Neural progenitor cell (in vitro differentiated cells): Measurements from ENCODE around the gene HSPA12B. TPM values are rescaled to one million over a fixed set of nuclear protein-coding genes. Genes with fewer than 3 reads are reported as not detected.

ENCODE experiments used
- DNase-seq: peaks from one replicate; pipeline ENCODE4 v3.0.0-alpha.2; 2016; ENCODE audit warnings: low spot score
- H2AFZ ChIP-seq: fragments of 200-600 bp; sonication (generic); replicated peaks from 2 replicates; pipeline ENCODE4 v1.6.1; 2016; ENCODE audit warnings: antibody characterized with exemption
- H3F3A ChIP-seq: fragments of 200-600 bp; sonication (generic); 2 replicates; pipeline ENCODE4 v1.6.1; 2016; ENCODE audit warnings: antibody characterized with exemption, low read depth
- H3K27ac ChIP-seq: fragments of 200-600 bp; sonication (generic); 2 replicates; pipeline ENCODE4 v1.5.1; 2016; ENCODE audit warnings: mild to moderate bottlenecking
- H3K27me3 ChIP-seq: fragments of 200-600 bp; sonication (generic); 2 replicates; pipeline ENCODE4 v1.6.1; 2016; ENCODE audit warnings: mild to moderate bottlenecking, moderate library complexity
- H3K36me3 ChIP-seq: fragments of 200-600 bp; sonication (generic); 2 replicates; pipeline ENCODE4 v1.5.1; 2016
- H3K4me1 ChIP-seq: fragments of 200-600 bp; sonication (generic); 2 replicates; pipeline ENCODE4 v1.6.1; 2016; ENCODE audit warnings: mixed run types
- H3K4me2 ChIP-seq: fragments of 200-600 bp; sonication (generic); 2 replicates; pipeline ENCODE4 v1.6.1; 2016
- H3K4me3 ChIP-seq: fragments of 200-600 bp; sonication (generic); 2 replicates; pipeline ENCODE4 v1.5.1; 2016
- H3K79me2 ChIP-seq: fragments of 200-600 bp; sonication (generic); 2 replicates; pipeline ENCODE4 v1.6.1; 2016; ENCODE audit warnings: low read depth
- H3K9ac ChIP-seq: fragments of 200-600 bp; sonication (generic); 2 replicates; pipeline ENCODE4 v1.6.1; 2016
- H3K9me3 ChIP-seq: fragments of 200-600 bp; sonication (generic); 2 replicates; pipeline ENCODE4 v1.5.1; 2016; ENCODE audit warnings: low read depth
- H4K20me1 ChIP-seq: fragments of 200-600 bp; sonication (generic); 2 replicates; pipeline ENCODE4 v1.6.1; 2016; ENCODE audit warnings: low read depth
- H3K27ac Mint-ChIP-seq: 3 replicates; pipeline ENCODE4 v1.8.0; 2021; ENCODE audit warnings: mixed read lengths
- H3K27me3 Mint-ChIP-seq: 2 replicates; pipeline ENCODE4 v1.8.0; 2022; ENCODE audit warnings: low read depth, mild to moderate bottlenecking, inconsistent platforms, moderate library complexity, mixed read lengths; ENCODE audit not compliant: insufficient read depth
- H3K36me3 Mint-ChIP-seq: 3 replicates; pipeline ENCODE4 v1.8.0; 2021; ENCODE audit warnings: mixed read lengths
- H3K4me1 Mint-ChIP-seq: 3 replicates; pipeline ENCODE4 v1.8.0; 2021; ENCODE audit warnings: mixed read lengths
- H3K4me3 Mint-ChIP-seq: 3 replicates; pipeline ENCODE4 v1.8.0; 2021; ENCODE audit warnings: mild to moderate bottlenecking, moderate library complexity, mixed read lengths
- H3K9me3 Mint-ChIP-seq: 3 replicates; pipeline ENCODE4 v1.8.0; 2020; ENCODE audit warnings: mixed read lengths
- CTCF ChIP-seq: fragments of 200-600 bp; sonication (generic); IDR thresholded peaks from 2 replicates; pipeline ENCODE4 v1.5.1; 2017; ENCODE audit warnings: antibody characterized with exemption, mild to moderate bottlenecking
- EZH2 ChIP-seq: fragments of 200-600 bp; sonication (generic); IDR thresholded peaks from 2 replicates; pipeline ENCODE4 v1.6.1; 2017; ENCODE audit warnings: antibody characterized with exemption, mild to moderate bottlenecking, moderate library complexity
- EZH2phosphoT487 ChIP-seq: fragments of 200-600 bp; sonication (generic); IDR thresholded peaks from 2 replicates; pipeline ENCODE4 v1.6.1; 2017; ENCODE audit warnings: antibody characterized with exemption
- total RNA-seq: library from RNA; depleted of rRNA; stranded (reverse); fragments of >200 nt; gene quantifications from 2 replicates; pipeline ENCODE4 v1.2.3, GENCODE V29; 2015; ENCODE audit warnings: low replicate concordance

The HSPA12B gene
- total RNA-seq, 1 donor from 2014 or later, result 0.15 TPM

GRCh38 chr20:3801299-3801698, 68.8 kb downstream of the HSPA12B start:
- Mint-ChIP-seq H3K36me3 (peaks cover 41% of the 10 kb centered on the region), H3K4me1 (peaks cover 58% of the 10 kb centered on the region), H3K4me3 (no peak overlapping the region), H3K9me3 (no peaks in the 10 kb centered on the region), H3K27me3 (peaks cover 14% of the 10 kb centered on the region), H3K27ac (no peak overlapping the region)
- Histone ChIP-seq H3K4me1 (peaks cover 28% of the 10 kb centered on the region), H3K36me3 (no peaks in the 10 kb centered on the region), H3K9ac (no peak overlapping the region), H4K20me1 (peaks cover 9% of the 10 kb centered on the region), H3K27ac (no peak overlapping the region), H2AFZ (no peak overlapping the region), H3K4me3 (no peak overlapping the region), H3K27me3 (peaks cover 6% of the 10 kb centered on the region), H3K4me2 (no peak overlapping the region), H3K9me3 (no peaks in the 10 kb centered on the region), H3K79me2 (no peaks in the 10 kb centered on the region), H3F3A (peaks cover 30% of the 10 kb centered on the region)
- TF ChIP-seq EZH2phosphoT487 (no peak), CTCF (no peak), EZH2 (no peak)
- DNase-seq, result no peak

- H4K20me1 ChIP-seq, result peaks cover 9% of the 10 kb centered on the region
- H3F3A ChIP-seq, result peaks cover 30% of the 10 kb centered on the region
- H3K27me3 Mint-ChIP-seq, result peaks cover 14% of the 10 kb centered on the region
- H2AFZ ChIP-seq, result no peak overlapping the region
- H3K4me1 Mint-ChIP-seq, result peaks cover 58% of the 10 kb centered on the region
- no peak overlapping the region for H3K4me2 ChIP-seq
- H3K9me3 ChIP-seq, result no peaks in the 10 kb centered on the region
- H3K27ac Mint-ChIP-seq, result no peak overlapping the region
- H3K4me1 ChIP-seq, result peaks cover 27% of the 10 kb centered on the region
- no peak overlapping the region for H3K9ac ChIP-seq
- H3K27ac ChIP-seq, result no peak overlapping the region
- H3K79me2 ChIP-seq, result no peaks in the 10 kb centered on the region
- no peak overlapping the region for H3K4me3 ChIP-seq
- peaks cover 41% of the 10 kb centered on the region for H3K36me3 Mint-ChIP-seq
- peaks cover 5% of the 10 kb centered on the region for H3K27me3 ChIP-seq
- H3K36me3 ChIP-seq, result no peaks in the 10 kb centered on the region
- H3K4me3 Mint-ChIP-seq, result no peak overlapping the region
- TF ChIP-seq CTCF (no peak), EZH2 (no peak), EZH2phosphoT487 (no peak)
- DNase-seq, result no peak
- H3K9me3 Mint-ChIP-seq, result no peaks in the 10 kb centered on the region
Observed at GRCh38 chr20:3801846-3802245, 69.4 kb downstream of the HSPA12B start.

Other genes starting within 250 kb of the HSPA12B start
- gene GFRA4, start 69.3 kb upstream of the HSPA12B start, total RNA-seq, result not detected in 2 replicates
- 7.0 and 18.9 TPM in 2 replicates for gene ADAM33, start 50.7 kb upstream of the HSPA12B start, total RNA-seq
- gene SIGLEC1, start 20.1 kb upstream of the HSPA12B start, total RNA-seq, result not detected in 2 replicates
- gene ADISSP, start 35.1 kb downstream of the HSPA12B start, total RNA-seq, result 17.6 and 42.8 TPM in 2 replicates
- gene SPEF1, start 48.8 kb downstream of the HSPA12B start, total RNA-seq, result 0.34 and 1.2 TPM in 2 replicates
- 5.0 and 28.9 TPM in 2 replicates for gene CENPB, start 54.1 kb downstream of the HSPA12B start, total RNA-seq
- 9.3 and 22.9 TPM in 2 replicates for gene CDC25B, start 63.6 kb downstream of the HSPA12B start, total RNA-seq
- gene AP5S1, start 87.9 kb downstream of the HSPA12B start, total RNA-seq, result 1.2 and 3.4 TPM in 2 replicates
- gene MAVS, start 114.1 kb downstream of the HSPA12B start, total RNA-seq, result 14.1 and 23.4 TPM in 2 replicates
- gene PANK2, start 156.7 kb downstream of the HSPA12B start, total RNA-seq, result 55.7 and 60.7 TPM in 2 replicates